ENCODE data around the gene SIX4. TPM values are rescaled to one million over a fixed set of nuclear protein-coding genes. Genes with fewer than 3 reads are reported as not detected.

Gene SIX4
- polyA plus RNA-seq, 2 of the 4 experiments (the other 2 are of a cell fraction), result 1.8 to 2.3 TPM

GRCh38 chr14:60721326-60722106, 2.6 kb downstream of the SIX4 start (continued):
- TF ChIP-seq RNF2 (IDR thresholded peaks at IDR 0.05; ENCODE audit: borderline replicate concordance, low read depth), result no peak
- TF ChIP-seq CHD4 (IDR thresholded peaks at IDR 0.05; ENCODE audit: borderline replicate concordance), result no peak
- no peak for TF ChIP-seq RCOR1 (IDR thresholded peaks at IDR 0.05; ENCODE audit: low read depth, low read length)

- TF ChIP-seq BHLHE40 (IDR thresholded peaks at IDR 0.05; ENCODE audit: low read depth, low read length) (no peak), HOXB5 (CRISPR knock-in tag; IDR thresholded peaks at IDR 0.05) (no peak), GATA3 (IDR thresholded peaks at IDR 0.05; ENCODE audit: borderline replicate concordance) (no peak), KDM1A (IDR thresholded peaks at IDR 0.05; ENCODE audit: low read depth) (no peak), EP300 (IDR thresholded peaks at IDR 0.05) (no peak), MAFK (IDR thresholded peaks at IDR 0.05; ENCODE audit: partially characterized antibody) (no peak), ZFP36 (IDR thresholded peaks at IDR 0.05; ENCODE audit: borderline replicate concordance, partially characterized antibody) (no peak), CHD2 (IDR thresholded peaks at IDR 0.05; ENCODE audit: low read length, partially characterized antibody) (no peak), TFCP2L1 (CRISPR knock-in tag; IDR thresholded peaks at IDR 0.05) (no peak), EHMT2 (IDR thresholded peaks at IDR 0.05; ENCODE audit: low read depth) (no peak)
- FAIRE-seq (no peak), DNase-seq (ENCODE audit: low read depth in 1 of 2, low spot score in 1 of 2) (no peak), ATAC-seq (no peak)
- Histone ChIP-seq H3K9me3 (no peaks in the 10 kb centered on the region), H3K4me1 (peaks cover 3% of the 10 kb centered on the region; the same call in 1 of the 3 replicates), H3K27ac (no peak overlapping the region), H3K4me3 (no peak overlapping the region), H3K4me2 (no peak overlapping the region)
- CTCF ChIA-PET, result interaction anchor here (0.6 to 1.4 kb wide), 5 partner anchors 12 to 531 kb away, joined by 3 to 4 read pairs (median 3); no protein-coding TSS in a partner anchor
- WGBS (ENCODE audit: missing lambda C conversion rate), result 69% methylated on average over 4 of the region's 4 CpGs
- POLR2A ChIA-PET, result no interaction called here
Measured at GRCh38 chr14:60720962-60721325, 3.2 kb downstream of the SIX4 start.

GRCh38 chr14:60720391-60720790, 3.8 kb downstream of the SIX4 start:
- CTCF ChIA-PET, result interaction anchor here (1.0 to 1.4 kb wide), 2 partner anchors 13 to 32 kb away, joined by 3 to 4 read pairs; no protein-coding TSS in a partner anchor
- no peak for ATAC-seq
- no peaks in the 10 kb centered on the region for H3K9me3 ChIP-seq
- H3K4me2 ChIP-seq, result no peak overlapping the region
- POLR2A ChIA-PET, result no interaction called here
- WGBS (ENCODE audit: missing lambda C conversion rate), result 83% methylated on average over 1 of the region's 1 CpG
- peaks cover 3% of the 10 kb centered on the region; the same call in 1 of the 3 replicates for H3K4me1 ChIP-seq
- DNase-seq (ENCODE audit: low read depth in 1 of 2, low spot score in 1 of 2), result no peak
- no peak overlapping the region for H3K4me3 ChIP-seq
- no peak for FAIRE-seq
- no peak overlapping the region for H3K27ac ChIP-seq
- TF ChIP-seq JUN (IDR thresholded peaks at IDR 0.05) (no peak), HDAC2 (IDR thresholded peaks at IDR 0.05) (no peak)

GRCh38 chr14:60713513-60713912, 10.6 kb downstream of the SIX4 start:
- no peak overlapping the region for H3K4me2 ChIP-seq
- ATAC-seq (no peak), FAIRE-seq (no peak), DNase-seq (ENCODE audit: low read depth in 1 of 2, low spot score in 1 of 2) (no peak)
- H3K27ac ChIP-seq, result no peak overlapping the region
- no peaks in the 10 kb centered on the region for H3K4me1 ChIP-seq
- H3K9me3 ChIP-seq, result no peaks in the 10 kb centered on the region
- WGBS (ENCODE audit: missing lambda C conversion rate), result 90% methylated on average over 6 of the region's 6 CpGs
- CTCF ChIA-PET, result no interaction called here
- no peak overlapping the region for H3K4me3 ChIP-seq
- POLR2A ChIA-PET, result no interaction called here
- no peak for TF ChIP-seq CBX2 (IDR thresholded peaks at IDR 0.05; ENCODE audit: borderline replicate concordance, low read depth)
- no peak for TF ChIP-seq HEYL (CRISPR knock-in tag; IDR thresholded peaks at IDR 0.05)
- no peak for TF ChIP-seq EHF (CRISPR knock-in tag; IDR thresholded peaks at IDR 0.05)
- no peak for TF ChIP-seq SREBF2 (IDR thresholded peaks at IDR 0.05)
- no peak for TF ChIP-seq MYC (IDR thresholded peaks at IDR 0.05; ENCODE audit: borderline replicate concordance, low read length)
- TF ChIP-seq RFX5 (IDR thresholded peaks at IDR 0.05), result no peak
- TF ChIP-seq JUN (IDR thresholded peaks at IDR 0.05), result no peak
- no peak for TF ChIP-seq NPAS2 (CRISPR knock-in tag; IDR thresholded peaks at IDR 0.05; ENCODE audit: borderline replicate concordance)
- TF ChIP-seq HES2 (IDR thresholded peaks at IDR 0.05), result no peak
- TF ChIP-seq EHMT2 (IDR thresholded peaks at IDR 0.05; ENCODE audit: low read depth), result no peak
- no peak for TF ChIP-seq KDM1A (IDR thresholded peaks at IDR 0.05; ENCODE audit: low read depth)
- TF ChIP-seq GATA3 (IDR thresholded peaks at IDR 0.05; ENCODE audit: borderline replicate concordance), result no peak
- TF ChIP-seq CHD2 (IDR thresholded peaks at IDR 0.05; ENCODE audit: low read length, partially characterized antibody), result no peak
- no peak for TF ChIP-seq RCOR1 (IDR thresholded peaks at IDR 0.05; ENCODE audit: low read depth, low read length)
- TF ChIP-seq USF2 (IDR thresholded peaks at IDR 0.05), result no peak
- TF ChIP-seq ZNF302 (CRISPR knock-in tag; IDR thresholded peaks at IDR 0.05), result no peak
- TF ChIP-seq ESRRA (IDR thresholded peaks at IDR 0.05; ENCODE audit: borderline replicate concordance, low read length), result no peak
- TF ChIP-seq KDM5A (IDR thresholded peaks at IDR 0.05), result no peak

Measured in A549 (cell line).